ENCODE measurements around the gene NRL.

NRL gene

GRCh38 chr14:24100982-24101494 lies 13.7 kb downstream of the NRL start:
- TF ChIP-seq, protein P1, sequence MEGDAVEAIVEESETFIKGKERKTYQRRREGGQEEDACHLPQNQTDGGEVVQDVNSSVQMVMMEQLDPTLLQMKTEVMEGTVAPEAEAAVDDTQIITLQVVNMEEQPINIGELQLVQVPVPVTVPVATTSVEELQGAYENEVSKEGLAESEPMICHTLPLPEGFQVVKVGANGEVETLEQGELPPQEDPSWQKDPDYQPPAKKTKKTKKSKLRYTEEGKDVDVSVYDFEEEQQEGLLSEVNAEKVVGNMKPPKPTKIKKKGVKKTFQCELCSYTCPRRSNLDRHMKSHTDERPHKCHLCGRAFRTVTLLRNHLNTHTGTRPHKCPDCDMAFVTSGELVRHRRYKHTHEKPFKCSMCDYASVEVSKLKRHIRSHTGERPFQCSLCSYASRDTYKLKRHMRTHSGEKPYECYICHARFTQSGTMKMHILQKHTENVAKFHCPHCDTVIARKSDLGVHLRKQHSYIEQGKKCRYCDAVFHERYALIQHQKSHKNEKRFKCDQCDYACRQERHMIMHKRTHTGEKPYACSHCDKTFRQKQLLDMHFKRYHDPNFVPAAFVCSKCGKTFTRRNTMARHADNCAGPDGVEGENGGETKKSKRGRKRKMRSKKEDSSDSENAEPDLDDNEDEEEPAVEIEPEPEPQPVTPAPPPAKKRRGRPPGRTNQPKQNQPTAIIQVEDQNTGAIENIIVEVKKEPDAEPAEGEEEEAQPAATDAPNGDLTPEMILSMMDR (IDR thresholded peaks at IDR 0.05; ENCODE audit: borderline replicate concordance, control extremely low read depth, extremely low read depth, insufficient read depth, missing control alignments): no peak
- DNase-seq (ENCODE audit: low spot score): no peak
- in situ Hi-C loops (cut with MboI; ENCODE audit: low sequenced_read_pairs, unreplicated experiment): no loop called here

DNA sequence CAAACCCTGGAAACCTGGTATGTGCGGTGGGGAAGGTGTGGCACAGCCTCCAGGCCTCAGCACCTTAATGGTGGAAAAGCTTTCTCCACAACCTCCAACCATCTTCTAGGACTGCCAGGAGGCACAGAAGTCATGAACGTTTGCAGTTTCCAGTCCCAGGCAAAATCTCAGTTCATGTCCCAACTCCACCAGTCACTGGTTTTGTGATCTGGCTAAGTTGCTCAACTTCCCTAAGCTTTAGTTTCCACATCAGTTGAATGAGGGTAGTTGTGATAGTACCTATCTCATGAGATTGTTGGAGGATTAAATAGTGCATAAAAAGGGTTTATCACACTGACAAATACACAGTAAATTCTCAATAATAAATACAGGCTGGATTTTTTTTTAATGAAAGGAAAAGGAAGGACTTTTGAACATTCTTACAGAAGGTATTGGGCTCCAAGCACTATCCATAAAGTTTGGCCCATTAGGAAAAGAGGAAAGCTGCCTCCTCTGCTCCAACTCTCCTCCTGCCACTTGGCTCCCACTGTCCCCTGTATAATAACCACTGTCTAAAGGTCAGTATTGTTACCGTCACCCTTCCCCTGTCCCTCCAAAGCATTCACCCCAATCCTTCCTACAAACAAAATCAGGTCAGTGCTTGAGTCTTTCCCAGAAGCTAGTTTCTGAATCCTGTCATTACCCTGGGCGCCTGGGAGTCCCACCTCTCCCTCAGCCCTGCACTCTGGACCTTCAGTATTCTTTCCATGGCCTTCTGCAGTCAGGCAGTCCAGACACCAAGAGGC lies 14.4 kb downstream of the NRL start:
- TF ChIP-seq, protein P1 (IDR thresholded peaks at IDR 0.05; ENCODE audit: borderline replicate concordance, control extremely low read depth, extremely low read depth, insufficient read depth, missing control alignments): no peak
- no peak for DNase-seq (ENCODE audit: low spot score)
- in situ Hi-C loops (cut with MboI; ENCODE audit: low sequenced_read_pairs, unreplicated experiment): no loop called here

GRCh38 chr14:24098927-24099813 lies 15.6 kb downstream of the NRL start:
- DNase-seq (ENCODE audit: low spot score): no peak
- in situ Hi-C loops (cut with MboI; ENCODE audit: low sequenced_read_pairs, unreplicated experiment): no loop called here
- TF ChIP-seq, protein P1 (IDR thresholded peaks at IDR 0.05; ENCODE audit: borderline replicate concordance, control extremely low read depth, extremely low read depth, insufficient read depth, missing control alignments): no peak

DNA sequence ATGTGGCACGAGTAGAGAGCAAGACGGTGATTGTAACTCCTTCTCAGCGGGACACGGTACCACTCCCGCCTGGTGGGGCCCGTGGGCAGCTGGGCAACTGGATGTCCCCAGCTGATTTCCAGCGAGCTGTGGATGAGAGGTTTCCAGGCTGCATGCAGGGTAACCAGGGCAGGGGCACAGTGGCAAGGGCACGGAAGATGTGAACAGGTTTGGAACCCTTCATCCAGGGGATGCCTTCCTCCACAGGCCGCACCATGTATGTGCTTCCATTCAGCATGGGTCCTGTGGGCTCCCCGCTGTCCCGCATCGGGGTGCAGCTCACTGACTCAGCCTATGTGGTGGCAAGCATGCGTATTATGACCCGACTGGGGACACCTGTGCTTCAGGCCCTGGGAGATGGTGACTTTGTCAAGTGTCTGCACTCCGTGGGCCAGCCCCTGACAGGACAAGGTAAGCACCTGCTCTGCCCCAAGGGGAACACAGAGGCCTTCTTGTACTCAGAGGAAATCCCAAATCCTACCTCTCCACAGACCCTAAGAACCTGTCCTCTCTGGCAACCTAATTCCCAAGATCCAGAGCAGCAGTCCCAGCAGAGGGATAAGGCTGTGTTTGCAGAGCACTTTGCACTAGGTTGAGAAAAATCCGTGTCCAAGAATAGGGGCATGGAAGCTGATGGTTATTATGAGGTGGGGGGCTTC lies 16.4 kb downstream of the NRL start:
- no peak for DNase-seq (ENCODE audit: low spot score)
- in situ Hi-C loops (cut with MboI; ENCODE audit: low sequenced_read_pairs, unreplicated experiment): no loop called here
- TF ChIP-seq, protein P1 (IDR thresholded peaks at IDR 0.05; ENCODE audit: borderline replicate concordance, control extremely low read depth, extremely low read depth, insufficient read depth, missing control alignments): no peak

- TF ChIP-seq, protein P1 (IDR thresholded peaks at IDR 0.05; ENCODE audit: borderline replicate concordance, control extremely low read depth, extremely low read depth, insufficient read depth, missing control alignments): no peak
- in situ Hi-C loops (cut with MboI; ENCODE audit: low sequenced_read_pairs, unreplicated experiment): no loop called here
- no peak for DNase-seq (ENCODE audit: low spot score)
These were observed 18.1 kb downstream of the NRL start for GRCh38 chr14:24096545-24097181.

Measured in GM13976 (cell line).